ENCODE results near the gene ITPR1.

- TF ChIP-seq CTCF (conservative IDR thresholded peaks at IDR 0.05; ENCODE audit: low read depth, low read length) (no peak), EZH2 (IDR thresholded peaks at IDR 0.05; ENCODE audit: low read length, unreplicated experiment) (no peak), EZH2phosphoT487 (IDR thresholded peaks at IDR 0.05; ENCODE audit: borderline replicate concordance, low read length) (no peak)
These were observed 172.9 kb downstream of the ITPR1 start for GRCh38 chr3:4666071-4666470.
